ENCODE results near the gene SCAF4. TPM values are rescaled to one million over a fixed set of nuclear protein-coding genes. Genes with fewer than 3 reads are reported as not detected.

SCAF4 gene
- total and polyA plus RNA-seq, 2 of the 8 experiments (the other 6 are each of a cell fraction or from before 2014, with no cell fraction given), result 28.9 to 55.1 TPM

DNA sequence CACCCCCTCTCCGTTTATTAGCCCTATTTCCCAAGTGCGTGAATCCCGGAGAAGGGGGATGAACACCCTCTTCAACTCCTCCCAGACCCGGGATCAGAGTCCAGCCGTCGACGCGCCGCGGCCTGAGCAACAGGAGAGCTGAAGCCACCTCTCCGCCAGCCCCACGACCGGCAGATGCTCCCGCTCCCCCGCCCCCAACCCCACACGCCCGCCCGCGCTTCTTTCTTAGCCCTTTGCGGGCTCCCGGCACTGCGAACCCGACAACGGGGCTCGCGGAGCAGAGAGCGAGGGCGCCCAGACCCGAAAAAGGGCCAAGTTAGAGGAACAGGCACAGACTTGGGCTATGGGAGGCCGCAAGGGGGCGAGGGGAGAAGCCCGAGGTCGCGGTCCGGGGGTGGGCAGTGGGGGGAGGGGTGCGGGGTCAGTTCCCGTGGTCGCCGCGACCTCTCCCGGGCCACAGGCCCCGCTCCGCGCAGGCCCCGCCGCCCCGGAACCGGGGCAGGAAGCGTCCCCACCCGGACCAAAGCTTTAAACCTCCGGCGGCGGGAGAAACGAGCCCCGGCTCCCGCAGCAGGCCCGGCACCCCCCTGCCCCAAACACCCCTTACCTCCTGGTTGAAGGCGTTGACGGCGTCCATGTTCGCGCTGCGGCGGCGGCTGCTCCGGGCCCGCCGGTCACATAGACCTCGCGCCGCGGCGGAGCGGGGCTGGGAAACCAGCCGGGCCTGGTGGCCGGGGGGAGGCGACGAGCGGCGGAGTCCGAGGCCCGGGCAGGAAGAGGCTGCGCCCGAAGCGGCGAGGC lies 662 bp downstream of the SCAF4 start:
- Histone ChIP-seq H2BK20ac (ENCODE audit: low read length) (no peak overlapping the region), H2AK5ac (ENCODE audit: low read depth, low read length) (no peak overlapping the region), H4K5ac (ENCODE audit: insufficient read length, low read depth, low read length) (peak overlapping the region; percentile 90), H3K4me2 (ENCODE audit: insufficient read depth in 1 of 2, low read depth in 2 of 2, low read length in 2 of 2) (peak overlapping the region; percentile 67 to 73; a peak in 3 of 4 replicates), H3K4ac (replicated peaks; ENCODE audit: insufficient read length, low read depth, low read length) (peak overlapping the region; percentile 19), H3K9me3 (ENCODE audit: insufficient read depth in 2 of 2, low read depth in 1 of 2, low read length in 1 of 2) (no peaks in the 10 kb centered on the region), H3K18ac (ENCODE audit: extremely low read depth, low read length) (peak overlapping the region; percentile 79), H3K23ac (ENCODE audit: insufficient read length) (no peak overlapping the region), H4K20me1 (replicated peaks in 1 of 2; ENCODE audit: control insufficient read depth in 1 of 2, insufficient read depth in 2 of 2, low read length in 2 of 2) (peaks cover 23 to 24% of the 10 kb centered on the region in 2 experiments), H3K4me3 (ENCODE audit: extremely low read depth in 1 of 4, insufficient read depth in 2 of 4, low read depth in 3 of 4, low read length in 4 of 4) (peak overlapping the region; percentile 82 to 99 (median 90)), H2BK12ac (ENCODE audit: low read depth, low read length) (no peak overlapping the region; the same call in 1 of the 2 replicates), H4K8ac (ENCODE audit: extremely low read depth, insufficient read depth, low read length) (peak overlapping the region; percentile 93), H3K27me3 (replicated peaks in 1 of 4; ENCODE audit: control insufficient read depth in 3 of 4, extremely low read depth in 1 of 4, insufficient read depth in 3 of 4, low read length in 3 of 4) (no peaks in the 10 kb centered on the region), H3K36me3 (ENCODE audit: control insufficient read depth in 2 of 4, insufficient read depth in 4 of 4, low read length in 3 of 4) (peaks cover 0 to 4% (median 0%) of the 10 kb centered on the region in 4 experiments; a peak in 2 of 8 replicates), H2BK120ac (replicated peaks; ENCODE audit: low read depth, low read length) (no peak overlapping the region), H3K56ac (replicated peaks; ENCODE audit: insufficient read length, low read depth, low read length) (peak overlapping the region; percentile 93), H3K27ac (ENCODE audit: low read depth, low read length) (peak overlapping the region; percentile 94), H3K4me1 (replicated peaks in 1 of 4; ENCODE audit: control insufficient read depth in 3 of 4, insufficient read depth in 4 of 4, low read length in 3 of 4) (peaks cover 12 to 17% (median 14%) of the 10 kb centered on the region in 4 experiments), H3K79me2 (ENCODE audit: control insufficient read depth in 1 of 2, insufficient read depth in 2 of 2, low read length in 2 of 2) (peaks cover 32 to 60% of the 10 kb centered on the region in 2 experiments), H2AFZ (ENCODE audit: low read length) (no peak overlapping the region), H4K91ac (replicated peaks; ENCODE audit: insufficient read length, low read length) (peak overlapping the region; percentile 67), H3K79me1 (ENCODE audit: low read depth, low read length) (peaks cover 2% of the 10 kb centered on the region; the same call in 1 of the 2 replicates), H2BK15ac (ENCODE audit: low read length) (no peak overlapping the region), H3K9ac (replicated peaks in 1 of 4; ENCODE audit: extremely low read depth in 1 of 4, low read depth in 3 of 4, low read length in 3 of 4) (peak overlapping the region; percentile 88 to 98 (median 90)), H3K23me2 (ENCODE audit: low read depth, low read length) (peaks cover 10% of the 10 kb centered on the region), H2BK5ac (ENCODE audit: low read depth, low read length) (peak overlapping the region; percentile 89; the same call in 1 of the 2 replicates), H3K14ac (ENCODE audit: insufficient read length) (no peak overlapping the region)
- ChIA-PET CTCF (ENCODE audit: partially characterized antibody) (interaction anchor here (1.4 kb wide), 2 partner anchors 8 to 37 kb away, joined by 3 to 4 read pairs; no protein-coding TSS in a partner anchor), POLR2A (ENCODE audit: partially characterized antibody) (interaction anchor here (0.6 to 3.1 kb wide), 14 partner anchors 9 to 172 kb away, joined by 3 to 17 read pairs (median 3); no protein-coding TSS in a partner anchor)
- no peak for FAIRE-seq
- peak in 1 of 2 experiments; percentile 71 for DNase-seq (ENCODE audit: low read depth in 1 of 2, low spot score in 2 of 2)
- 0% methylated on average over 53 of the region's 86 CpGs; no CpG with 5 or more reads in 1 of the 2 experiments for WGBS, 2 experiments (ENCODE audit: extremely low coverage in 1 of 2, insufficient coverage in 1 of 2, insufficient read length in 1 of 2, insufficient replicate concordance in 2 of 2, low coverage in 1 of 2, low lambda C conversion rate in 2 of 2, missing lambda C conversion rate in 1 of 2)
- TF ChIP-seq PHF8 (conservative IDR thresholded peaks at IDR 0.05; ENCODE audit: low read depth, low read length), result peak; percentile 12; the same call in 1 of the 2 replicates
- no peak for TF ChIP-seq KDM5A (IDR thresholded peaks at IDR 0.05; ENCODE audit: low read length)
- no peak for TF ChIP-seq EZH2 (IDR thresholded peaks at IDR 0.05; ENCODE audit: low read depth, low read length, severe bottlenecking)
- TF ChIP-seq SP4 (IDR thresholded peaks at IDR 0.05; ENCODE audit: low read length), result no peak
- 0 out of 4 replicates have a peak, but pooled peaks of 1 of the 2 experiments have one; percentile 17 for TF ChIP-seq SIN3A (conservative IDR thresholded peaks at IDR 0.05 in 1 of 2, IDR thresholded peaks at IDR 0.05 in 1 of 2; ENCODE audit: low read depth in 1 of 2, low read length in 2 of 2)
- TF ChIP-seq TAF7 (optimal IDR thresholded peaks at IDR 0.05; ENCODE audit: borderline replicate concordance, low read depth, low read length), result peak; percentile 16
- TF ChIP-seq SP2 (IDR thresholded peaks at IDR 0.05; ENCODE audit: low read length), result no peak
- TF ChIP-seq ZNF274 (IDR thresholded peaks at IDR 0.05; ENCODE audit: borderline replicate concordance, extremely low read depth, low read length), result no peak
- no peak for TF ChIP-seq ASH2L (IDR thresholded peaks at IDR 0.05; ENCODE audit: low read length)
- TF ChIP-seq CHD1 (IDR thresholded peaks at IDR 0.05; ENCODE audit: low read depth, low read length), result no peak
- TF ChIP-seq TCF12 (IDR thresholded peaks at IDR 0.05; ENCODE audit: low read depth, low read length), result no peak
